Epidermal melanocyte (primary cell): ENCODE measurements around the gene TMEM176A.
"Not testable (repeated sequence)": the region's sequence is repeated elsewhere in the genome, so short reads cannot be mapped to it uniquely, and the experiment has no call there.

Experiments used
- DNase-seq: peaks from one replicate; pipeline ENCODE4 v3.0.0; 2011; ENCODE audit warnings: low spot score; ENCODE audit not compliant: insufficient read length

The TMEM176A gene

DNA sequence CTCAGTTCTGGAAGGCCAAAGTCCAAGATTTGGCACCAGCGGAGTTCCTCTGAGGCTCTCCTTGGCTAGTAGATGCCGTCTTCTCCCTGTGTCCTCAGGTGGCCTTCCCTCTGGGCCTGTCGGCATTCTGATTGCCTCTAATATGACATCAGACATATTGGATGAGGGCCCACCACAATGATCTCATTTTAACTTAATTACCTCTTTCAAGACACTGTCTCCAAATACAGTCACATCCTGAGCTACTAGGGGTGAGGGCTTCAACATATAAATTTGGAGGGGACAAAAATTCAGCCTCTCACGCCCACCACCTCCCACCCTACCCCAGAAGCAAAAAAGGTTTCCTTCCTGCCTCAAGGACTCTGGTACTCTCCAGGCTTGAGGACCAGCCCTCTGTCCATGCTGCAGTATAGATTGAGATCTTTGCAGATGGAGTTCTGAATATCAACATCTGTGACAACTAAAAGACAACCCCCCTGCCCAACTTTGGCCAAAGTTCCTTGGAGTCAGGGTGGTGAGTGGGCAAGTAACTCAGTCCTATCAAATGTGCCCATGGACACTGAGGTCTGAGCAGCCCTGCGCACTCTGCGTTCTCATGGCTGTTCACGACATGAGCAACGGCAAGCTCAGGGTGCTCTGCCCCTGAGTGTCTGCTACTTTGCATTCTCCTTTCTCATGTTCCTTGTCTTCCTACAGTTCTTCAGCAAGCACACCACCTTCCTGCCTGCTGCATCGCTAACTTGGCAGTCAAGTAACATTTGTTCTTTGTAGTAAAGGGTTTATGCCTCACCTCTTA is 11.9 kb upstream of the TMEM176A start:
- no peak for DNase-seq

DNA sequence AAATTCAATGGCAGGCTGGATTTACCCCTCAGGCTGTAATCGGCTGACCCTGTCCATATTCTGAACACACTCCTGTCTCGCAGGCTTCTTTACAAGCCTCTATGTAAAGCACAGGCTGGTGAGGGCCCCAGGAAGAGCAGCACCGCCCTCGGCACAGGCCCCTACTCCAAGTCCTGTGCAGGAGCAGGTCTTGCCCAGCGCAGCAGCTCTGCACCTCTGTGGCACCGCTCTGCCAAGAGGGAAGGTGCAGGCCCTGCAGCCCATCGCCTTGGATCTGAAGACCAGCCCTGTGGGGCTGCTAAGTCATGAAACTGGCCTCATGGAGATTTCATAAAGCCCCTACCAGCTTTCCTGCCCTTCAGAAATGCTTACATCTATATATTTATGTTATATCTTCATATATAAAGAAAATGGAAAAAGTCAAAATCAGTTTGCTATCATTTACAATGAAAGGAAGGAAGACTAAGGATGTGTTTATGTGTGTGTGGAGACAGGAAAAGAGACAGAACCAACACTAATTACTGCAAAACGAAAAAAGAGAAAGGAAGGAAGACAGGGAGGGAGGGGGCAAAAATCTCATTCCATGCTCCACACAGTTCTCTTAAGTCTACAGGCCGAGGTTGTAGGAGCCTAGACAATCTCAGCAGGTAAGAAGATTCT is 10.0 kb upstream of the TMEM176A start:
- DNase-seq = no peak

DNA sequence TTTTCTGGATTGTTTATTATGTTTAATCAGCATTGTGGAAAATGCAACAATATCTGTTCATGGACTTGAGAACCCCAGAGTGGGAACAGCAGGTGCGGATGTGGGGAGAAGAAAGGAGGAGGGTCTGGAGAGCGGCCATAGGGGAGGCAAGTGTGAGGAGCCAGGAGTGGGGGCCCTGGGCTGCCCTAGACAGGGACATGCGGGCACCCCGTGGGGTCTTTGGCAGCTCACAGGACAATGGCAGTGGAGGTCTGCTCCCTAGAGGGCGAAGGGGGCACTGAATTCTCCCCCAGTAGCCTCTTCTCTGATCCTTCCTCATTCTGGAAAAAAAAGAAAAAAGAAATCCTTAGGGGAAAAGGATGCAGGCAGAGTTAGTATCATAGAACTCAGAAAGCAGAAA is 9.3 kb upstream of the TMEM176A start:
- no peak for DNase-seq

DNA sequence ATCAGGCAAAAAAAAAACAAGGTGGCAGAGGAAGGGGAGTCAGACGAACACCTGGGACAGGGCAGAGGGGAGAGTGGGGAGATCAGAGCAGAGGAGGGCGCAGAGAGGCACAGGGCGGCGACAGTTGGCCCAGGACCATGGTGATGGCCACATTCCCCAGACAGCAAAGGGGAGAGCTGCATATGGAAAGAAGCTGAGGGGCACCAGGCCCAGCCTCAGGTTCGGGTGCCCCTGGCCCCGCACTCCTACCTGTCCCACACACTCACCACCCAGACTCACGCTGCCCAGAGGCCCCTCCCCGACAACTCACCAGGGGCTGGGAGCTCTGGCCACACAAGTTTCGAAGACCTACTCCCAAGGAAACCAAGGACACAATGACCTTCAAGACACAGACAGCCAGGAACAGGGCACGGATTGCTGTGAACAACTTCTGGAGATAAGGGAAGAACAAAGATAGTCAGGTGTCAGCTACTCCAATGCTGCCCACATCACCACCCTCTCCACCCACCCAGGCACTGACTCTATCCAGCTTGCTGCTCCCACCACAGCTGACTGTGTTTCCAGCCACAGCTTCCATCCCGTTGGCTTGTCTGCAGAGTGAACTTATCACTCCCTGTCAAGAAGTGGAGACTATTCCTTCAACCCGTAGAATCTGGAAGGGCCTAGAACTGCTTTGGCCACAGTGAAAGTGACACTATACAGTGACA is 8.7 kb upstream of the TMEM176A start:
- DNase-seq = no peak

DNA sequence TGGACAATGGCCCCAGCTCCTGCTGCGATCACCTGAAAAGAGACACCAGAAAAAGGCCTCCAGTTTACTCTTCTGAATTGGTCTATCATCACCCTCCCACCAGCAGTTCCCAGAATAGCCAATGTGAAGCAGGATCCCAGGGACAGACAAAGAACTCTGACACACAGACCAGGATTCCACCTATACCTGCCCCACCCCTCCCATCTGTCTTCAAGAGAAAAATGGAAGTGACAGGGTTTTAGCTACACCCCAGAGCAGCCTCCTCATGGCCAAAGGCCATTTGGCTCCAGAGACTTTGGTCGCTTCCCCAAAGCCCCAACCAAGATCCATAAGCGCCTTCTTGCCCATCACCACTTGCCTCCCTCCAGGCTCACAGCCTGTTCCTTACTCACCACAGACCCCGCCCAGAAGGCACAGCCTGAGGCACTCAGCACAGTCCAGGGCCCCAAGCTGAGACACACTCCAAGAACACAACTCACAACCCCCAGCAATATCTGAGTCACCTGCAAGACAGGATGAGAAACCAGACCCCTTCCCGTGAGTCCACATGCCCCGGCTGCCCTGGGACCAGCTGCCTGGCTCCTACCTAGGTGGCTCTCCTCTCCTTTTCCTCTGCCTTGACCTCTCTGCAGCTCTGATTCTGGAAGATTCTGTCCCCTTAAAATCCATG is 6.9 kb upstream of the TMEM176A start:
- no peak for DNase-seq

DNA sequence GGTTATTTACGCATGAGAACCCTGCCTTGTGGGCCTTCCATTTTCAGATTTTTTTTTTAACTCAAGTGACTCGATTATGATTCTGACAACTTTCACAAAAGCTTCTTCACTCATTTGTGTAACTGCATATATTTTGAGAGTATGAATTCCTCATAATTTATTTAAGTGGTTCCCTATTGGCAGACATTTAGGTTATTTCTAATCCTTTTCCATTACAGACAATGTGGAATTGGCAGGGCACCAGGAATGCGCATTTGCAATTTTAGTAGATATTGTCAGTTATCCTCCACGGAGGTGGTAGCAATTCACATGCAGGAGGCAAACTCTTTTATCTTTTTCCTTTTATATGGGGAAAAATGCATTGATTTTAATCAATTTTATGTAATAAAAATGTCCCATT is 2.9 kb upstream of the TMEM176A start:
- no peak for DNase-seq

DNA sequence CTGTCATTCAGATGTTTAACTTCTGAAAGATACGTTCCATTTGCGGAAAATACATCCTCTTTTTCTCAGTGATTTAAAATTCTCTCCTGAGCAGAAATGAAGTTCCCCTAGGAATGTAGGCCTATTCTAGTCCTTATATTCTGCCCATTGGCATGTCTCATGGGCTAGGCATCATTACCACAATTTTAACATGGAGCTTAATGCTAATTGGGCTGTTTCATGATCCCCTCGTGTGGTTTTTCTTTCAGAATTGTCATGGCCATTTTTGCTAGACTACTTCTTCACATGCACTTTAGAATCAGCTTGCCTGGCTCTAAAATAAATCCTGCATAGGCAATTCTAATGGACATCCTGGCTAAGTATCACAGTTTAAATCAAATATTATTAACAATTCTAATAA is 1.4 kb upstream of the TMEM176A start:
- no peak for DNase-seq

DNA sequence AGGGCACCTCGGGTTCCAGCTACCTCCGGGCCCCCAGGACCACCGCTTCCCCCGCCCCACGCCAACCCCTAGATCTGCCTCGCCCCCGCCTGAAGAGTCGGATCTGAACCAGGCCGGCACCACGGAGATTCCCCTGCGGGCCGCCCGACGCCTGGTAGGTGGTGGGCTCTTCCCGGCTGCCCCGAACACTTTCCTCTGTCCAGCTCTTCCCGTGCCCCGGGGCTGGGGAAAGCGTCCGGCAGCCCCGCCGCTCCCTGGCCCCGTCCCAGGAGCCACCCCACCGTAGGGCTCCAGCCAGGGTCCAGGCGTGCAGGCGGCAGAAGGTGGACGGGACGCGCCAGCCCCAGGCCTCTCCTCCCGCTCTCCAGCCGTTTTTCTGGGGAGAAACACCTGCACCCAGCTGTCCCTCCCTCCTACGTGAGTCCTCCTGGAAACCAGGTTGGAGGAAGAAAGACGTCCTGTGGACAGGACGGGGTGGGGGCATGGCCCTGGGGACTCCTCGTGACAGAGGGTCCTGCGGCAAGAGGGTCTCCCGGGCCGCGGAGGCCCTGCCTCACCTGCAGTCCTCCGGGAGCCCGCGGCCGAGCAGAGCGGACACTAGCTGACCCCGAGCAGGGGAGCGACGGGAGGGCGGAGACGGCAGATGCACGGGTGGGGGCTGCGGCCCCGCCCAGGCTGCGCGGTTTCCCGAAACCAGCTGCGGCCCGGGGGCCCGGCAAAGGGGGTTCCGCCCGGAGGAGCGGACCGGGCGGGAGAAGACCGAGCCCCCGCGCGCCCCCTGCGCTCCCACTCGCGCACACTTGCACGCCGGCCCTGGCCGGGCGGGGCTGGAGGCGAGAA is 608 bp upstream of the TMEM176A start, which contains the start of gene TMEM176B:
Gene TMEM176B (minus strand): TSS at position 624 of the 840 bp plus-strand sequence. CDS start 3,795 bp downstream, outside the sequence.
- no peak for DNase-seq

DNA sequence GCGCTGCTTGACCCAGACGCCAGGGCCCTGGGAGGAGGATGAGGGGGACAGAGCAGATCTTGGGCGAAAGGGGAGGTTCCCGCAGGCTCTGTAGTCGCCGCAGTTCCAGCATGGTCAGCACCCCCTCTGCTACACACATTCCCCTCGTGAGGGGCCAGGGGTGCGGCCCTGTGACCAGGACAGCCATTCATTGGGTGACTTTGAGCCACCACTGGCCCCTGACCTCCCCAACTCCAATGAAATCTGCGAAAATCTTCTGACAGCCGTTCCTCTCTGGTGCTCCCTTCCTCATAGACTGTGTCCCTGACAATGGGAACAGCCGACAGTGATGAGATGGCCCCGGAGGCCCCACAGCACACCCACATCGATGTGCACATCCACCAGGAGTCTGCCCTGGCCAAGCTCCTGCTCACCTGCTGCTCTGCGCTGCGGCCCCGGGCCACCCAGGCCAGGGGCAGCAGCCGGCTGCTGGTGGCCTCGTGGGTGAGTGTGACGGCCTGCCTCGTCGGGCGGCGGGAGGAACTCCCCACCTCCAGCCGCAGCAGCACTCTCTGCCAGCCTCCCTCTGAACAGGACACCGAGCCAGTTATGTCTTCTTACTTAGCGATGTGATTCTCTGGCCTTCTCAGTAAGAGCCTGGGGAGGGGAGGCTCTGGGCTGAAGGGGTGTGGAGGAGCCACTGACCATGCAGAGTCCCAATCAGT is 825 bp downstream of the TMEM176A start:
- DNase-seq = no peak

DNA sequence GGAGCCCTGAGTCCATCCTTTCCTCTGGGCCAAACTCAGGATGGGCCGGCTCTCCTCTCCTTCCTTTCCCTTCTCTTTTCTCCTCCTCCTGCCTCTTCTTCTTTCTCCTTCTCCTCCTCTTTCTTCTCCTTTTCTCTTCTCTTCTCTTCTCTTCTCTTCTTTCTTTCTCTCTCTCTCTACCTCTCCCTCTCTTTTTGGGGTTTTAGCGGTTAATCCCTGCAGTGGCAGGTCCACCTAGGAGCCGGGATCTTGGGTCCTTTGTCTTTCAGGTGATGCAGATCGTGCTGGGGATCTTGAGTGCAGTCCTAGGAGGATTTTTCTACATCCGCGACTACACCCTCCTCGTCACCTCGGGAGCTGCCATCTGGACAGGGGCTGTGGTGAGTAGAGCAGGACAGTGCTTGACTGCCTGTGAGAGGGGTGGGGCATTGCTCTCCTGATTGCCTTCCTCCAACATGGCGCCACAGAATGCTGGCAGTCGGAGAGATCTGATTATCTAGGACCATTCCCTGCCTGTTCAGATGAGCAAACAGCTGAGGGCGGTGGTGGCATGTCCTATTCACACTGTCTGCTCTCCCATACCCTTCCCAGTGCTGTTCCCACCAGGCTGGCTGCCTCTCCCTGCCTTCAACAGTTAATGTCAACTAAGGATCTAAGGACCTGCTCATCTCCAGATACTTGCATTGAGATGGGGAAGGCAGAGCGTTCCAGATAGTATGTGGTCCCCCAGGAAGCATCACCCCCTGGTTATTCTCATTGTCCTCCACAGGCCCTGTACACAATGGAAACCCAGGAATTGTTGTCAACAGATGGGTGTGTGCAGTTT is 1.6 kb downstream of the TMEM176A start:
- no peak for DNase-seq

DNA sequence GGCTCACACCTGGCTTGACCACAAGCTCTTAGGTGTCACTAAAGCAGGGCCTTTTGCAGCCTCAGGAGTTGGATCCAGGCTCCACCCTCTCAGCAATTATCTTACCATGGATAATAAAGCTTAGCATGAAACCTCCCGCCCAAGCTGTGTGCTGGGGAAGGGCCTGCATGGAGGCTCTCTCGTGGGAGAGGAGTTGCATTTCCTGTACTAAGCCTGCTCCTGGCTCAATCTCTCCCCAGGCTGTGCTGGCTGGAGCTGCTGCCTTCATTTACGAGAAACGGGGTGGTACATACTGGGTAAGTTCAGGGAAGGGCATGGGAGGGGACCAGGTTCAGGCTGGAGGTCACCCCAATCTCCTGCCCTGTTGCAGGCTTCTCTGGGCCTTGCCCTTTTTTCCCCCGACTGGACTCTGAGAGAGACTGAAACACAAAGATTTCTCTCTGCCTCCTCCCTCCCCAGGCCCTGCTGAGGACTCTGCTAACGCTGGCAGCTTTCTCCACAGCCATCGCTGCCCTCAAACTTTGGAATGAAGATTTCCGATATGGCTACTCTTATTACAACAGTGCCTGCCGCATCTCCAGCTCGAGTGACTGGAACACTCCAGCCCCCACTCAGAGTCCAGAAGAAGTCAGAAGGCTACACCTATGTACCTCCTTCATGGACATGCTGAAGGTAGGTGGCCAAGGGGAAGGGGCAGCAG is 2.7 kb downstream of the TMEM176A start:
- no peak for DNase-seq

DNA sequence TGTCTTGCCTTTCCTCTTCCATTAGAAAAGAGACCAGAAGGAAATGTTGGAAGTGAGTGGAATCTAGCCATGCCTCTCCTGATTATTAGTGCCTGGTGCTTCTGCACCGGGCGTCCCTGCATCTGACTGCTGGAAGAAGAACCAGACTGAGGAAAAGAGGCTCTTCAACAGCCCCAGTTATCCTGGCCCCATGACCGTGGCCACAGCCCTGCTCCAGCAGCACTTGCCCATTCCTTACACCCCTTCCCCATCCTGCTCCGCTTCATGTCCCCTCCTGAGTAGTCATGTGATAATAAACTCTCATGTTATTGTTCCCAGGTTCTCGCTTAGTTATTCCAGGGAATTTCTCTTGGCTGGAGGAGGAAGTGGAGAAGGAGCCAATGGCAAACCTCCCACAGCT is 4.2 kb downstream of the TMEM176A start:
- no peak for DNase-seq

DNA sequence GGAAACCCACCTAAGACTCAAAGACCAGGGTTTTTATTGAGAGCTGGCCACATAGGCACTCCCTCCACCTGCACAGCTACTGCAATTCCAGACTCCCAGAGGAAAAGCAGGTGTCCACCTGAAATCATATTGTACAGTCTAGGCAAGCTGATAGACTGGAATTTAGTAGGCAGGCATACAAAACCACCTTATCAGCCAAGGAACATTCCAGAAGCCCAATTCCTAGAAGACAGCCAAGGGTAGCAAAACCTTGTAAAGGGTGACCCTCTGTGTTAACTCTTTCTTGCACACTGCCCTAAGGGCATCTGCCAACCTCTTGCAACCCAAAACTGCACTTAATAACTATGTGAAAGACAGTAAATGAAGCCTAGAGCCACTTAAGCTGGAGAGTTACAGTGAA is 5.3 kb downstream of the TMEM176A start:
- DNase-seq = no peak

DNA sequence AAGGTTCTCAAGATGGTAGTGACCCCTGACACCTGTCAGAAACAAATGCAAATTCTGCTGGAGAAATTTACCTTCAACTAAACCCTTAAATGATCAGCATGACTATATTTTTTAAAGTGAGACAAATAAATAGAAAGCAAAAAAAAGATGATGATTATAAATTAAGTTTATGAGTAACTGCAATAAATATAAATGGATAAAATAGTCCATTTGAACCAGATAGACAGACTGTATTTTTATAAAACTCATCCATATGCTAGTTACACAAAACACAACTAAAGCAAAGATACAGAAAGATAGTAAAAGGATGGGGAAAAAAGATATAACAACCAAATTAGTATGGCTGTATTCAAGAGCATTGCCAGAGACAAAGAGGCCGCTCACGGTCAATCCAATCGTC is 5.9 kb downstream of the TMEM176A start:
- DNase-seq = no peak

DNA sequence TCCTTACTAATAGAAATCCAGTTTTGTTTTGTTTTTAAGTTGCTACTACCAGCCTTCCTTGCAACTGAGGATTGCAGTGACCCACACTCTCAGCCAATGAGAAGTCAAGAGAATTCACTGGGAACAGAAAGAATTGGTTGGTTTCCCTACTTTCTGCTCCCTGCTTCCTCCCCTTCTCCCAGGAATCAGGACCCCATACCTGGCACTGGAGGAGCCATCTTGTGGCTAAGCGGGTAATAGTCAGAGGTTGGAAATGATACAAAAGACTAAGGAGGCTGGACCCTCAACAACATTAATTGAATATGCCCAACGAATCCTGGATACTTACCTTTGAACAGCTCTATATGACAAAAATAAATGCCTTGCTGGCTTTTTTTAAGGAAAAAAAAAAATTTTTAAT is 6.3 kb downstream of the TMEM176A start:
- DNase-seq = no peak

DNA sequence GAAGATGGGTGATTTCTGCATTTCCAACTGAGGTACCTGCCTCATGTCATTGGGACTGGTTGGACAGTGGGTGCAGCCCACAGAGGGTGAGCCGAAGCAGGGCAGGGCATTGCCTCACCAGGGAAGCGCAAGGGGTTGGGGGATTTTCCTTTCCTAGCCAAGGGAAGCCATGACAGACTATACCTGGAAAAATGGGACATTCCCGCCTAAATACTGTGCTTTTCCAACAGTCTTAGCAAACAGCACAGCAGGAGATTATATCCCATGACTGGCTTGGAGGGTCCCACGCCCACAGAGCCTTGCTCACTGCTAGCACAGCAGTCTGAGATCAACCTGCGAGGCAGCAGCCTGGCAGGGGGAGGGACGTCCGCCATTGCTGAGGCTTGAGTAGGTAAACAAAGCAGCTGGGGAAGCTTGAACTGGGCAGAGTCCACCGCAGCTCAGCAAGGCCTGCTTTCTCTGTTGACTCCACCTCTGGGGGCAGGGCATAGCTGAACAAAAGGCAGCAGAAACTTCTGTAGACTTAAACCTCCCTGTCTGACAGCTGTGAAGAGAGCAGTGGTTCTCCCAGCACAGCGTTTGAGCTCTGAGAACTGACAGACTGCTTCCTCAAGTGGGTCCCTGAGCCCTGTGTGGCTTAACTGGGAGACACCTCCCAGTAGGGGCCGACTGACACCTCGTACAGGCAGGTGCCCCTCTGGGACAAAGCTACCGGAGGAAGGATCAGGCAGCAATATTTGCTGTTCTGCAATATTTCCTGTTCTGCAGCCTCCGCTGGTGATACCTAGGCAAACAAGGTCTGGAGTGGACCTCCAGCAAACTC is 7.3 kb downstream of the TMEM176A start:
- DNase-seq = not testable (repeated sequence)

DNA sequence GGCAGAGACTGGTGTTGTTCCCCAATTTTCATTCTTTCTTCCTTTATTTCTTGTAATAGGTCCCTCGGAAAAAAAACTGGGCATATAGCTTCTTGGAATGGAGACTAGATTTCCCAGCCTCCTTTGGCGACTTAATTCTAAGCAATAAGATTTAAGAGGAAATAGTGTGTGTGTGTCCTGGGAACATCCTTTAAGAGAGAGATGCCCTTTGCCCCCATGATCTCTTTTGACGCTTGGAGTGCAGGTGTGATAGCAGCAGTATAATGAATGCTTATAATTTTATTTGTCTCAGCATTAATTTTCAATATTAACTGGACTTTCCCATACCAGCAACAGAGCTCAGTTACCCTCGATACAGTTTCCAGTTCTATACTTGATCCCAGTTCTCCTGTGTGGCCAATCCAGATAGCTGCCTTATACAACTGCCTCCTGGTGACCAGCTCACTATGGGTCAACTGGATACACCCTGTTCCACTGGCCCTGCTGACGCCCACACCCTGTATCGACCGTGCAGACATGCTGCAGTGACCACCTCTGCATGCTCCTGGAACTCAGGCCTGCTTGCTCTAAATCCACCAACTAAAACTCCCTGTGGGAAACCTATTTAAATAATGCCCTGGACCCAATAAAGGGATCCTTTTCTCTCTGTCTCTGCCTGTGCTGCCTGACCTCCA is 13.9 kb downstream of the TMEM176A start:
- DNase-seq = no peak
